Gastrocnemius medialis (tissue), 4 donors: ENCODE results near the gene SRD5A3. TPM values are rescaled to one million over a fixed set of nuclear protein-coding genes. Genes with fewer than 3 reads are reported as not detected.

Source experiments
- ATAC-seq, 2 donors: fragments of 150-250 bp; one replicate each; pipeline ENCODE4 v1.9.1; 2016
- DNase-seq, 2 donors: peaks; one replicate each; pipeline ENCODE4 v3.0.0-alpha.2; 2019
- H3K27ac ChIP-seq, 4 donors: fragments of 200-600 bp; sonication (generic); 1 replicate in 1 of 4; 2 replicates in 3 of 4; pipeline ENCODE4 v1.5.1; 2016 to 2018; ENCODE audit warnings: mild to moderate bottlenecking in 2 of 4, moderate library complexity in 1 of 4
- H3K27me3 ChIP-seq, 3 donors: fragments of 200-600 bp; sonication (generic) in 2 of 3; 1 replicate in 1 of 3; 2 replicates in 2 of 3; pipeline versions ENCODE4 v1.5.1 to v1.6.0; 2016 to 2019; ENCODE audit warnings: mild to moderate bottlenecking in 1 of 3, moderate library complexity in 1 of 3
- H3K36me3 ChIP-seq, 2 donors: fragments of 200-600 bp; sonication (generic) in 1 of 2; one replicate each; pipeline ENCODE4 v1.5.1; 2017 to 2018
- H3K4me1 ChIP-seq, 2 donors: fragments of 200-600 bp; sonication (generic) in 1 of 2; one replicate each; pipeline ENCODE4 v1.5.1; 2016 to 2017; ENCODE audit warnings: mild to moderate bottlenecking in 2 of 2
- H3K4me3 ChIP-seq, 4 donors: fragments of 200-600 bp; sonication (generic) in 3 of 4; 1 replicate in 1 of 4; 2 replicates in 3 of 4; pipeline ENCODE4 v1.5.1; 2016 to 2019; ENCODE audit warnings: mild to moderate bottlenecking in 2 of 4
- H3K9me3 ChIP-seq, 3 donors: fragments of 200-600 bp; sonication (generic) in 2 of 3; 1 replicate in 1 of 3; 2 replicates in 2 of 3; pipeline ENCODE4 v1.5.1; 2016 to 2019
- POLR2A ChIP-seq, 2 donors: fragments of 450-650 bp; IDR thresholded peaks; one replicate each; pipeline ENCODE4 v1.6.1; 2017; ENCODE audit warnings: antibody characterized with exemption in 2 of 2, mild to moderate bottlenecking in 2 of 2, moderate library complexity in 2 of 2
- in situ Hi-C, 4 donors: fragments of 200-750 bp; cut with MboI; loops; one replicate each; pipeline versions ENCODE4 v1.15.0 to v1.8.0; 2017; ENCODE audit warnings: low sequenced_read_pairs in 4 of 4
- intact Hi-C: fragments of 100-400 bp; cut with DNase I; formaldehyde crosslinking; loops from one replicate; pipeline ENCODE4 v1.15.1; 2023; ENCODE audit warnings: low total_unique reads
- total RNA-seq, 4 donors: library from RNA; depleted of rRNA; stranded (reverse); fragments of >200 nt; gene quantifications; one replicate each; pipeline versions ENCODE4 v1.1.0 to v1.2.3, GENCODE V29; 2016
- TF ChIP-seq, protein P1 (sequence below), 5 experiments: fragments of 450-650 bp in 3 of 5; fragments of 200-600 bp in 2 of 5; sonication (generic) in 2 of 5; IDR thresholded peaks in 4 of 5; conservative IDR thresholded peaks in 1 of 5; 1 replicate in 4 of 5; 2 replicates in 1 of 5; pipeline ENCODE4 v1.5.1; 2016 to 2019; ENCODE audit warnings: antibody characterized with exemption in 5 of 5, mild to moderate bottlenecking in 3 of 5, moderate library complexity in 3 of 5

The SRD5A3 gene
- total RNA-seq, 4 donors from 2014 or later = 2.4 to 7.6 (median 5.1) TPM

DNA sequence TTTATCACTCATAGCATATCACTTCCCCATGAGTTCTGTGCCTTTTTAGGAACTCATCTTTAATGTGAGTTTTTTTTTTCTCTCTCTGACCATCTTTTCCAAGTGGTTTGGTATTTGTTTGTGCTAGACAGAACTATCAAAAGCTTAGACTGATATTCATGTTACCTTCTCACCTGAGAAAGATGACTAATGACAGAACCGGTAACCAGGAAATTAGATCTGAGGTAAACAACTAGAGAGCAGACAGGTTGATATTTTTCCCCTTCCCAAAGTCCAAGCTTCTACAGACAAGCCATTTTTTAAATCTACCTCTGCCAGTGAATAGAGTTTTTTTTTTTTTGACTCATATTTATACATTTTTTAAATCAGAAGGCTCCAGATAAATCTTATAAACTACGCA, 17.0 kb upstream of the SRD5A3 start:
- TF ChIP-seq, protein P1, sequence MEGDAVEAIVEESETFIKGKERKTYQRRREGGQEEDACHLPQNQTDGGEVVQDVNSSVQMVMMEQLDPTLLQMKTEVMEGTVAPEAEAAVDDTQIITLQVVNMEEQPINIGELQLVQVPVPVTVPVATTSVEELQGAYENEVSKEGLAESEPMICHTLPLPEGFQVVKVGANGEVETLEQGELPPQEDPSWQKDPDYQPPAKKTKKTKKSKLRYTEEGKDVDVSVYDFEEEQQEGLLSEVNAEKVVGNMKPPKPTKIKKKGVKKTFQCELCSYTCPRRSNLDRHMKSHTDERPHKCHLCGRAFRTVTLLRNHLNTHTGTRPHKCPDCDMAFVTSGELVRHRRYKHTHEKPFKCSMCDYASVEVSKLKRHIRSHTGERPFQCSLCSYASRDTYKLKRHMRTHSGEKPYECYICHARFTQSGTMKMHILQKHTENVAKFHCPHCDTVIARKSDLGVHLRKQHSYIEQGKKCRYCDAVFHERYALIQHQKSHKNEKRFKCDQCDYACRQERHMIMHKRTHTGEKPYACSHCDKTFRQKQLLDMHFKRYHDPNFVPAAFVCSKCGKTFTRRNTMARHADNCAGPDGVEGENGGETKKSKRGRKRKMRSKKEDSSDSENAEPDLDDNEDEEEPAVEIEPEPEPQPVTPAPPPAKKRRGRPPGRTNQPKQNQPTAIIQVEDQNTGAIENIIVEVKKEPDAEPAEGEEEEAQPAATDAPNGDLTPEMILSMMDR (IDR thresholded peaks at IDR 0.05 in 4 of 5, conservative IDR thresholded peaks at IDR 0.05 in 1 of 5) = no peak
- no peak for TF ChIP-seq POLR2A (IDR thresholded peaks at IDR 0.05)
- DNase-seq = no peak
- Histone ChIP-seq H3K9me3 (no peaks in the 10 kb centered on the region), H3K4me1 (no peaks in the 10 kb centered on the region), H3K27me3 (no peaks in the 10 kb centered on the region), H3K4me3 (no peak overlapping the region), H3K36me3 (no peaks in the 10 kb centered on the region), H3K27ac (no peak overlapping the region)
- intact Hi-C loops (no loop called here), in situ Hi-C loops (loop anchor here in 3 of 4 donors (10.0 to 25.0 kb wide), 3 partner anchors 324 to 533 kb away; partner anchors contain the start of gene EXOC1 (in 2 of the 3))
- no peak for ATAC-seq

DNA sequence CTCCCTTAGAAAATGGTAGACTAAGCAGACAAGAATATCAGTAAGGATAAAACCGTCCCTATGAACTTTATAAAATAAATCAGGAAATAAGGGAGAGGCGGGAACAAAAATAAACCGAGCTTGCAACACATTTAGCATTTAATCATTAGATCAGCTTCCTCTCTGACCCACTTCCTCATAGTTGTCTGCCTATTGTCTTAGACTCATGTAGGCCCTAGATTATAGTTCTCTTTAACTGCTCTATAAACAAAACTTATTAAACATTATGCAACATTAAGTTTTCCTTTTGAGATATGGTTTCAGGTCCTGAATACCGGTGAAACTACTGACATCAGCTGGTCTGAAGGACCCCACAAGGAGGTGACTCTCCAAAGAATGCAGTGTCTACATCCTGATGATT, 15.8 kb upstream of the SRD5A3 start:
- TF ChIP-seq POLR2A (IDR thresholded peaks at IDR 0.05) = no peak
- TF ChIP-seq, protein P1 (IDR thresholded peaks at IDR 0.05 in 4 of 5, conservative IDR thresholded peaks at IDR 0.05 in 1 of 5) = no peak
- Histone ChIP-seq H3K36me3 (no peaks in the 10 kb centered on the region), H3K27ac (no peak overlapping the region), H3K4me1 (no peaks in the 10 kb centered on the region), H3K9me3 (no peaks in the 10 kb centered on the region), H3K4me3 (no peak overlapping the region), H3K27me3 (no peaks in the 10 kb centered on the region)
- in situ Hi-C loops = loop anchor here in 2 of 4 donors (25.0 kb wide), 1 partner anchor 532 kb away; the partner anchor contains the start of gene EXOC1 (in 2 of the 2)
- intact Hi-C loops = no loop called here
- no peak for ATAC-seq
- DNase-seq = no peak

DNA sequence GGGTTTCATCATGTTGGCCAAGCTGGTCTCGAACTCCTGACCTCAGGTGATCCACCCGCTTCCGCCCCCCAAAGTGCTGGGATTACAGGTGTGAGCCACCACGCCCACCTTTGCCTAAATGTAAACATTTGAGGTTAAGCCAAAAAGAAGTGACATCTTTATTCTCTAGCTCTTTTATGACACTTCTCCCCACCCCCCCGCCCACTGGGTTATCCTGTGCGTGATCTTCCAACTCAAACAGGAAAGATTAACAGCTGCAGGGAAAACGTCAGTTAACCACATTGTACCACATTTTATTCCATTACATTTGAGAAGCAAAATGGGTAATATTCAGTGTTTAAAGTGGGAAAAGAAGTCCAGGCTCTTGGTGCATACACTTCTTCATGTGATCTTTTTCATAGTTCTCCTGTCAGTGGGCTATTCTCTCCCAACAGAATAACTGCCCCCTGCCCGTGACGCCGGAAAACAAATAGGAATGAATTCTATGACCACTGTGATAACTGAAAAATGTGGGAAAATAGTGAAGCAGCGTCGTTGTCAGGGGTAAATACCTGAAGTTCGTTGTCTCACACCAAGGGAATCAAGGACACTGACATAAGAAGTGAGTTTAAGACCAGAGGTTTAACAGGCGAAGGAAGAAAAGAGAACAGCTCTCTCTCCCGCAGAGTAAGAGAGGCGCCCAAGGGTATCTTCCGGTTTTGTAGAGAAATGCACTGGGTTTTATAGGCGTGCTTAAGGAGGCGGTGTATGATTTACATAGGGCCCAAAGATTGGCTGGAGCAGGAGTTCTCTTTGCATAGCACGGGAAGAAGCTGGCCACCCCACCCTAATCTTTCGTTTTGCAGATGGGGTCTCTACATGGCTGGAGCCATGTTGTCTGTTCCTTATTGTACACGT, 9.7 kb upstream of the SRD5A3 start:
- no peaks in the 10 kb centered on the region for H3K27me3 ChIP-seq
- no peak for TF ChIP-seq POLR2A (IDR thresholded peaks at IDR 0.05)
- TF ChIP-seq, protein P1 (IDR thresholded peaks at IDR 0.05 in 4 of 5, conservative IDR thresholded peaks at IDR 0.05 in 1 of 5) = no peak
- DNase-seq = no peak
- H3K4me1 ChIP-seq = no peaks in the 10 kb centered on the region
- no peaks in the 10 kb centered on the region for H3K36me3 ChIP-seq
- no peak overlapping the region for H3K27ac ChIP-seq
- no peak overlapping the region for H3K4me3 ChIP-seq
- no peak for ATAC-seq
- in situ Hi-C loops (loop anchor here in 2 of 4 donors (25.0 kb wide), 1 partner anchor 526 kb away; the partner anchor contains the start of gene EXOC1 (in 2 of the 2)), intact Hi-C loops (no loop called here)
- no peaks in the 10 kb centered on the region for H3K9me3 ChIP-seq

DNA sequence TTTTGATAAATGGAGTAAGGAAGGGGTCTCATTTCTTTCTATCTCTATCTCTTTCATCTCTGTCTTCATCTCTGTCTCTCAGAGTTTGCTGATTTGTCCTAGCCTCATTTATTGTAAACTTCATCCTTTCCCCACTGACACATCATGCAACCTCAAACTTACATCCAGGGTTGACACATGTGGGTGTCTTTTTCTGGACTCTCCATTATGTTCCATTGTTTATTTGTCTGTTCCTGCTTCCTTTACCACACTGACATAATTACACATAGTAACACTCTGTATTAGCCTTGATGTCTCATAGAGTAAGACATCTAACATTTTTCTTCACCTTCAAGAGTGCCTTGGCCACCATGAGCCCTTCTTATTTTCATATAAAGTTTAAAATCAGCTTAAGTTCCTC, 8.1 kb upstream of the SRD5A3 start:
- H3K4me1 ChIP-seq = no peaks in the 10 kb centered on the region
- no peaks in the 10 kb centered on the region for H3K9me3 ChIP-seq
- in situ Hi-C loops = loop anchor here in 2 of 4 donors (25.0 kb wide), 1 partner anchor 524 kb away; the partner anchor contains the start of gene EXOC1 (in 2 of the 2)
- no peak for TF ChIP-seq POLR2A (IDR thresholded peaks at IDR 0.05)
- TF ChIP-seq, protein P1 (IDR thresholded peaks at IDR 0.05 in 4 of 5, conservative IDR thresholded peaks at IDR 0.05 in 1 of 5) = no peak
- H3K27me3 ChIP-seq = no peaks in the 10 kb centered on the region
- no peak for DNase-seq
- no peak overlapping the region for H3K27ac ChIP-seq
- no peak overlapping the region for H3K4me3 ChIP-seq
- no peak for ATAC-seq
- intact Hi-C loops = no loop called here
- H3K36me3 ChIP-seq = no peaks in the 10 kb centered on the region
